K562 (cell line): ENCODE measurements around the gene GNAL. TPM values are rescaled to one million over a fixed set of nuclear protein-coding genes. Genes with fewer than 3 reads are reported as not detected.

Experiments
- ASH1L ChIP-seq: fragments of 450-650 bp; IDR thresholded peaks from 2 replicates; pipeline ENCODE4 v1.6.1; 2018; ENCODE audit warnings: borderline replicate concordance, mild to moderate bottlenecking, low read depth; ENCODE audit not compliant: partially characterized antibody
- ATF1 ChIP-seq, 2 experiments: fragments of 450-650 bp in 1 of 2; IDR thresholded peaks; 2 replicates each; pipeline ENCODE4 v1.6.1; 2016; ENCODE audit warnings: missing compliant biosample characterization in 1 of 2, missing genetic modification characterization in 1 of 2
- CTCFL ChIP-seq: IDR thresholded peaks from 2 replicates; pipeline ENCODE4 v1.6.1; 2011; ENCODE audit warnings: borderline replicate concordance, low read depth, mild to moderate bottlenecking, moderate library complexity, low read length; ENCODE audit not compliant: insufficient read depth, poor library complexity, severe bottlenecking
- FOXK2 ChIP-seq, 2 experiments: fragments of 450-650 bp; IDR thresholded peaks in 1 of 2; conservative IDR thresholded peaks in 1 of 2; 2 replicates each; pipeline ENCODE4 v1.6.1; 2016; ENCODE audit warnings: low read depth in 2 of 2, mild to moderate bottlenecking in 1 of 2
- MGA ChIP-seq: fragments of 450-650 bp; IDR thresholded peaks from 2 replicates; pipeline ENCODE4 v1.6.1; 2016; ENCODE audit warnings: mild to moderate bottlenecking, moderate library complexity
- MNT ChIP-seq, 2 experiments: fragments of 450-650 bp; conservative IDR thresholded peaks; 2 replicates each; pipeline ENCODE4 v1.6.1; 2017; ENCODE audit warnings: mild to moderate bottlenecking in 2 of 2, moderate library complexity in 2 of 2
- NELFE ChIP-seq: IDR thresholded peaks from 2 replicates; pipeline ENCODE4 v1.6.1; 2011; ENCODE audit warnings: mild to moderate bottlenecking; ENCODE audit not compliant: insufficient read depth, insufficient read length
- NFRKB ChIP-seq: fragments of 450-650 bp; IDR thresholded peaks from 2 replicates; pipeline ENCODE4 v1.6.1; 2016; ENCODE audit warnings: low read depth
- ZNF316 ChIP-seq: fragments of 450-650 bp; IDR thresholded peaks from 2 replicates; pipeline ENCODE4 v1.6.1; 2016
- ZNF589 ChIP-seq: fragments of 200-800 bp; sonication (Bioruptor generic); IDR thresholded peaks from 2 replicates; pipeline ENCODE4 v1.6.1; 2016; ENCODE audit warnings: low read depth, missing genetic modification characterization, missing compliant biosample characterization
- polyA plus RNA-seq, 8 experiments: library from polyadenylated mRNA; depleted of rRNA in 4 of 8; stranded (reverse) in 5 of 8; unstranded in 3 of 8; fragments of >200 nt; fragmentation: Nextera tagmentation in 2 of 8; fragmentation: Illumina TruSeq in 1 of 8; extraction: Ambion mirVana in 2 of 8; extraction: Trizol in 1 of 8; gene quantifications; 2 replicates each; pipeline versions ENCODE4 v1.2.1 to v1.2.3, GENCODE V29; 2011 to 2014; ENCODE audit warnings: inconsistent platforms in 1 of 8, missing spikeins in 1 of 8
- total RNA-seq, 7 experiments: library from RNA; depleted of rRNA in 6 of 7; stranded (reverse); fragments of >200 nt in 6 of 7; fragmentation: Illumina TruSeq in 2 of 7; extraction: Trizol in 2 of 7; gene quantifications; 2 replicates each; pipeline versions ENCODE4 v1.2.1 to v1.2.3, GENCODE V29; 2011 to 2021; ENCODE audit warnings: low replicate concordance in 1 of 7

The GNAL gene
- total and polyA plus RNA-seq, 9 of the 15 experiments (the other 6 are each of a cell fraction or from before 2014, with no cell fraction given) = under 0.01 to 0.10 (median 0.01) TPM; not detected in 5

GRCh38 chr18:11849841-11850634 lies 161.0 kb downstream of the GNAL start (continued):
- TF ChIP-seq MGA = peak; percentile 88
- TF ChIP-seq CTCFL = no peak
- TF ChIP-seq ASH1L = no peak
- TF ChIP-seq ZNF316 = 0 out of 2 replicates have a peak, but pooled peaks have one; percentile 17
- TF ChIP-seq MNT (conservative IDR thresholded peaks at IDR 0.05) = peak; percentile 35 to 52; a peak in 2 of 4 replicates
- TF ChIP-seq NFRKB = 0 out of 2 replicates have a peak, but pooled peaks have one; percentile 43
- TF ChIP-seq FOXK2 (conservative IDR thresholded peaks at IDR 0.05 in 1 of 2, IDR thresholded peaks at IDR 0.05 in 1 of 2; ENCODE audit: low read depth in 2 of 2) = peak in 1 of 2 experiments; percentile 21; a peak in 1 of 4 replicates
- no peak for TF ChIP-seq NELFE
- TF ChIP-seq ZNF589 = no peak
- no peak for TF ChIP-seq ATF1 (CRISPR knock-in tag; IDR thresholded peaks at IDR 0.05)
- TF ChIP-seq ATF1 (tag; IDR thresholded peaks at IDR 0.05) = peak; percentile 67
